Skeletal muscle tissue (tissue), 4 donors: Measurements from ENCODE around the gene COL15A1. TPM values are rescaled to one million over a fixed set of nuclear protein-coding genes. Genes with fewer than 3 reads are reported as not detected.
A peak's percentile ranks its signal among the peaks of the same experiment; 100 is the strongest.

Source experiments
- H3K27ac ChIP-seq: one replicate; pipeline ENCODE4 v1.7.0; 2013; ENCODE audit warnings: mild to moderate bottlenecking, low read depth, low read length, inconsistent platforms
- H3K27me3 ChIP-seq, 3 donors: one replicate each; pipeline ENCODE4 v1.7.0; 2013; ENCODE audit warnings: low read length in 3 of 3; ENCODE audit not compliant: control insufficient read depth in 3 of 3, insufficient read depth in 3 of 3
- H3K36me3 ChIP-seq, 3 donors: one replicate each; pipeline ENCODE4 v1.7.0; 2013; ENCODE audit warnings: low read length in 3 of 3; ENCODE audit not compliant: control insufficient read depth in 3 of 3, insufficient read depth in 3 of 3
- H3K4me1 ChIP-seq, 3 donors: one replicate each; pipeline ENCODE4 v1.7.0; 2013; ENCODE audit warnings: low read length in 3 of 3, mild to moderate bottlenecking in 3 of 3; ENCODE audit not compliant: control insufficient read depth in 3 of 3, insufficient read depth in 3 of 3
- H3K4me3 ChIP-seq, 3 donors: one replicate each; pipeline ENCODE4 v1.7.0; 2013; ENCODE audit warnings: low read length in 3 of 3
- H3K9ac ChIP-seq, 3 donors: one replicate each; pipeline ENCODE4 v1.7.0; 2013; ENCODE audit warnings: low read length in 3 of 3, mild to moderate bottlenecking in 3 of 3, moderate library complexity in 2 of 3, low read depth in 1 of 3
- H3K9me3 ChIP-seq, 3 donors: one replicate each; pipeline ENCODE4 v1.7.0; 2013; ENCODE audit warnings: low read length in 3 of 3; ENCODE audit not compliant: control insufficient read depth in 3 of 3
- total RNA-seq: library from RNA; depleted of rRNA; stranded (reverse); fragments of >200 nt; gene quantifications from one replicate; pipeline ENCODE4 v1.2.3, GENCODE V29; 2014
- donor health status: Osteomylitis.

Gene COL15A1
- total RNA-seq, 1 donor from 2014 or later: 178 TPM

DNA sequence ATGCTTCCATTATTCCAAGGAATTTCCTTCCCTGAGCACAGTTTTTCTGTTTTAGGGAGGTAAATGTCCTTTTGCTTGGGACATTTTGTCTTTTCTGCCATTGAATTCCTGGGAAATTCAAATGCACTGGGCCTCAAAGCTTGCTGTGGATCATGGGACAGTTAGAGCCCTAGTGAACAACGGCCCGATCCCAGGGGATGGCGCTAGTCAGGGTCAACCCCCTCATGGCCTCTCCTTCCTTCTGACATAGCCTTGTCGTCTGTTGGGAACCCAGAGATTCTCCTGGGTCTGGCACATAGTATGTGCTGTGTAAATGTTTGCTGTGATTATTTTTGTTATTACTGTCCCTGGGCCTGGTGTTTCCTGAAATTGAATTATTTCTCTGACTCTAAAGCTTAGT is 30.7 kb upstream of the COL15A1 start:
- H3K9me3 ChIP-seq: no peaks in the 10 kb centered on the region
- H3K27ac ChIP-seq: peak overlapping the region; percentile 29

DNA sequence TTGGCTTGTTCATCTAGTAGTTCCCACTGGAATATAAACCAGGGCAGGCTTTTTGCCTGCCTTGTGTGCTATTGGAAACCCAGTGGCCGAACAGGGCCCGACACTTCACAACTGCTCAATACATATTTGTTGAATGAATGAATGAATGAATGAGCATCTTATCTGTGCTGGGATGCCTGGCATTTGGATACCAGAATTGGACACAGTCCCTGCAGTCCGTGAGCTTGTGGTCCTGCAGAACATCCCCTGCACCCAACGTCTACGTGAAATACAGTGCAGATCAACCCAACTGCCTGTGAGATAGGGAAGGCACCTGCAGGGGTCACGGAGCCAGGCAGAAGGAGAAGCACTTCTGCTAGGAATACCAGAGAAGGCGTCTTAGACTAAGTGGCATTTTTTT is 30.0 kb upstream of the COL15A1 start:
- no peak overlapping the region for H3K4me3 ChIP-seq
- no peak overlapping the region for H3K27ac ChIP-seq
- peaks cover 13 to 30% (median 21%) of the 10 kb centered on the region in 3 donors for H3K4me1 ChIP-seq
- no peak overlapping the region for H3K9ac ChIP-seq
- peaks cover 0 to under 1% (median 0%) of the 10 kb centered on the region in 3 donors for H3K27me3 ChIP-seq
- H3K36me3 ChIP-seq: no peaks in the 10 kb centered on the region
- H3K9me3 ChIP-seq: no peaks in the 10 kb centered on the region

More for the DNA sequence above, 30.7 kb upstream of the COL15A1 start:
- H3K9ac ChIP-seq: no peak overlapping the region
- H3K4me3 ChIP-seq: no peak overlapping the region
- no peaks in the 10 kb centered on the region for H3K36me3 ChIP-seq
- peaks cover 0 to 5% (median 0%) of the 10 kb centered on the region in 3 donors for H3K27me3 ChIP-seq
- peaks cover 19 to 35% (median 25%) of the 10 kb centered on the region in 3 donors for H3K4me1 ChIP-seq

DNA sequence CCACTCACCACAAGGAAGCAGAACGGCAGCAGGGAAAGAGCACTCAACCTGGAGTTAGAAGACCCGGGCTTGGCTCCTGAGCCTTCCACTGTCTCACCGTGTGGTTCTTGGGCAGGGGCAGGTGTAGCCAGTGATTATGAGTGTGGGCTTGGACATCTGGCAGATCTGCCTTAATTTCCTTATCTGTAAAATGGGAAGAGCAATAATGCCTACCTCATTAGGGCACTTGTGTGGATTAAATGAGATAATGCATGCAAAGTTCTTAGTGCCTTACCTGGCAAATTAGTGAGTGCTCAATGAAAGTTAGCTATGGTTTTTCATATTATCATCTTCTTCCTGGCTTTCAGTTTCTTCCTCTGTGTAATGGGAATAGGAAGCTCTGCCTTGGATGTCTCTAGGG is 28.1 kb upstream of the COL15A1 start:
- Histone ChIP-seq H3K36me3 (no peaks in the 10 kb centered on the region), H3K9ac (no peak overlapping the region), H3K27ac (no peak overlapping the region), H3K4me1 (peaks cover 10 to 25% (median 12%) of the 10 kb centered on the region in 3 donors), H3K4me3 (no peak overlapping the region), H3K9me3 (no peaks in the 10 kb centered on the region), H3K27me3 (no peaks in the 10 kb centered on the region)

DNA sequence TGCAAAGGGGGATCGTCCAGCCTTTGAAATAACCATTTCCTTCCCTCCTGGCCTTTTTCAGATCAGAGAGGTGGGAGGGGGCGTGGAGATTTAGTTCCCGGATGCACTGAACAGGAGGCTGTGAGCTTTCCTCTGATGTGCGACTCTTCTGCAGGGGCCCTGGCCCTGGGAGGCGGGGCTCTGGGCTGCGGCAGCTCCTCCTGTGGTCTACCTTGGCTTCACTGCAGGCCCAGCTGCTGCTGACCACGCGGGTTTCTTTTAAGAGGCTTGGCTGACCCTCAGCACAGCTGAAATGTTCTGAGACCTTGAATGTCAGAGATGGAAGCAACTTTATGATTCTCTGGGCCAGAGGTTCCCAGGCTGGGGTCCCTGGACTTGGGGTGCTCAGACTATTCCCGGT is 27.0 kb upstream of the COL15A1 start:
- H3K9me3 ChIP-seq: no peaks in the 10 kb centered on the region
- no peak overlapping the region for H3K9ac ChIP-seq
- H3K27me3 ChIP-seq: no peaks in the 10 kb centered on the region
- H3K4me1 ChIP-seq: peaks cover 10 to 18% (median 12%) of the 10 kb centered on the region in 3 donors
- H3K27ac ChIP-seq: no peak overlapping the region
- H3K36me3 ChIP-seq: no peaks in the 10 kb centered on the region
- H3K4me3 ChIP-seq: no peak overlapping the region

DNA sequence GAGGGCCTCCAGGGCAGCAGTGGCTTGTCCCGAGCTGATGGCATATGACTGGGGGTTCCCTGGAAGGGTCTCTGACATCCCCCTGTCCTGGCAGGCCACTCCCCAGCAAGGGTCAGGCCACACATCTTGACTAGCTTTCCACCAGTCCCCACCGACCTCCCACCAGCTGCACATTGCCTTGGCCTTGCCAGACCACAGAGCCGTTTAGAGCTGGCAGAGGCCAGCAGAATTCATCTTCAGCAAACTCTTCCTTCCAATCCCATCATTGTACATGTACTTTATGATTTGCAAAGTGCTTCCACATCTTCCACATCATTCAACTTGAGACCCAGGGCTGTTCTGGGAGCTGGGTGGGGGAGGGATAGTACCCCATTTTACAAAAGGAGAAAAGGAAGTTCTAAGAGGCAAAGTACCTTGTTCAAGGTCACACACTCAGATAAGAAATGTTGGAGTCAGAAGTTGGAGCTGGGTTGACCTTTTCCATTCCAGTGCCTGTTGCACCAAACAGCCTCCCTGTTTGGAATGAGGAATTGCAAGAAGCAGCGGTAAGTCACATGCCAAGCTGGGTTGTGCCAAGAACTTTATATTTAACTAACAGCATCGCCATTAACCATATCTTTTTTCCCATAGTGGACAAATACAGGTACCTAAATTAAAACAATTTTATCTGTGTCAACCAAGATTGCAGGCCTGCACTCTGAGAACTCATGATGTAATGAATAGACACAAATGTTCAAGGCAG is 25.8 kb upstream of the COL15A1 start:
- no peak overlapping the region for H3K27ac ChIP-seq
- H3K27me3 ChIP-seq: no peaks in the 10 kb centered on the region

DNA sequence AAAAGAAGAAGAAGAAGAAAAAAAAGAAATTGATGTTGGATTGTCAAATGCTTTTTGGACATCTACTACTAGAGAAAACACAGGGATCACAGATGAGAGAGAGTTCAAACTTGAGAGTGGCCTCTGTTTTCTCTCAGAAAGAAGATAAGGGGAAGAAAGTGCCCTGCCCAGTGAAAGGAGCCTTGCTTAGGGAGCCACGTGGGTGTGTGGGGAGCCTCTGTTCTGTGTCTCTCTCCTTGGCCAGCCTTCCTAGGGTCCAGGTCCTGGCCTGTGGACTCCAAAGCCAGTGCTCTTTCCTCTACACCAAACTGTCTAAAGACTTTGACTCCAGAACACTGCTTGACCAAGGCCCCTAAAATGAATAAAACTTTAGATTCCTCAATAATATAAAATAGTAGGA is 22.0 kb upstream of the COL15A1 start:
- Histone ChIP-seq H3K4me3 (no peak overlapping the region), H3K9ac (no peak overlapping the region), H3K27me3 (no peaks in the 10 kb centered on the region), H3K9me3 (no peaks in the 10 kb centered on the region), H3K4me1 (peaks cover 10 to 18% (median 10%) of the 10 kb centered on the region in 3 donors), H3K27ac (no peak overlapping the region), H3K36me3 (no peaks in the 10 kb centered on the region)

More for the DNA sequence above, 25.8 kb upstream of the COL15A1 start:
- Histone ChIP-seq H3K36me3 (no peaks in the 10 kb centered on the region), H3K9ac (no peak overlapping the region), H3K4me3 (no peak overlapping the region), H3K9me3 (no peaks in the 10 kb centered on the region), H3K4me1 (peaks cover 10 to 20% (median 10%) of the 10 kb centered on the region in 3 donors)

DNA sequence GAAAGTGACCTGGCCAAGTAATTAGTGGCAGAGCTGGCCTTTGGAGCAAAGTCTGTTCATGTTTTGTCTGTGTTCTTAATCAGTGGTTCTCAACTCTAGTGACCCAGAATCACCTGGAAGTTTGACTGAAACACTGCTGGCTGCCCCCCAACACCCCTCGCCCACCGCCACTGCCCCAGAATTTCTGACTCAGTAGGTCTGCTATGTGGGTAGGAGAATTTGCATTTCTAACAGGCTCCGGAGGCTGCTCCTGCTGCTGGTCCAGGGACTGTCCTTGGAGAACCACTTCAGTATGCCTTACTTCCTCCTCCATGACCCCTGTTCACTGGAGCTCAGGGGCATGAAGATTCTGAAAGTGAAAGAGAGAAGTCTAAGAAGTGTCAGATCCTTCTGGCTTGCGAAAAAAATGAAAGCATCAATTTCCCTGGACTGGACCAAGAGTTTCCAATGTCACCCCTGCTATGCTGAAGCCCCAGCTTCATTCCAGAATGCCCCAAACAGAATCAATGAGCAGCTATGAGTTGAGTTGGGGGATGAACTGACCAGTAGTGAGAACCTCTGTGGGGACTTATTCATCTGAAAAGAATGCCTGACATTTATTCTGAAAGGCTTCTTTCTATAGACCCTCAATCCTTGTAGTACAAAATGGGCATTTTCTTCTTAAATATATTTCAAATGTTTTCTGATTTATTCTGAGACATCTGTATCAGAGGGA is 20.8 kb upstream of the COL15A1 start:
- Histone ChIP-seq H3K4me3 (no peak overlapping the region), H3K36me3 (no peaks in the 10 kb centered on the region), H3K27me3 (no peaks in the 10 kb centered on the region), H3K27ac (no peak overlapping the region), H3K9ac (no peak overlapping the region), H3K9me3 (no peaks in the 10 kb centered on the region), H3K4me1 (peaks cover 3 to 8% (median 6%) of the 10 kb centered on the region in 3 donors)

DNA sequence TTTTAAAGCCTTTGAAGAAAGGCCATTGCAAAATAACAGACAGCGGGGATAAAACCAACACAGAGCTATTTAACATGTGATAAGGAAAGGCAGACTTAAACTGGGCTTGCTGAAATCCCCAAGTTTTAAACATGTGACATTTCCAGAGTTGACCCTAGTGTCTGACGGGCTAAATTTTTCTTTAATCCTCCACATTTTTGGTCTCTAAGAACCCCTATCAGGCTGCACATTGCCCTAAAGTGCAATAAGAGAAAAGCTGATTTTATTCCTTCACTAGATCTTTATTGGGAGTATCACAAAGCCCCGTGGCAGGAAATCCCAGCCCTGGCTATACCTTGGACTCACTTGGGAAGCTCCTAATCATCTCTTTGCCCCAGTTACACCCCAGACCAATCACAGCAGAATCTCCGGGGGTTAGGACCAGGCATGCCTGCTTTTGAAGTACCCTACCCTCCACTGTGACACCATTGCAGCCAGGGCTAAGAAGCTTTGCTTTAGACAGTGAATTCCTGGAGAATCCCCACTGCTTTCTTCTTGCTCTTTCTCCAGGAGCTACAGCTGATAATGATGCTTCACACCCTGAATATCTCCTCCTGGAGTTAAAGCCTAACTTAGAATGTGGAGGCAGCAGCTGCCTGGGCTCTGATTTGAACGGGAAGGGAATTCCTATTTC is 20.1 kb upstream of the COL15A1 start:
- no peaks in the 10 kb centered on the region for H3K27me3 ChIP-seq
- no peak overlapping the region for H3K9ac ChIP-seq
- no peak overlapping the region for H3K27ac ChIP-seq
- H3K4me3 ChIP-seq: no peak overlapping the region
- no peaks in the 10 kb centered on the region for H3K9me3 ChIP-seq
- peaks cover 0 to 4% (median 3%) of the 10 kb centered on the region in 3 donors for H3K4me1 ChIP-seq
- no peaks in the 10 kb centered on the region for H3K36me3 ChIP-seq

DNA sequence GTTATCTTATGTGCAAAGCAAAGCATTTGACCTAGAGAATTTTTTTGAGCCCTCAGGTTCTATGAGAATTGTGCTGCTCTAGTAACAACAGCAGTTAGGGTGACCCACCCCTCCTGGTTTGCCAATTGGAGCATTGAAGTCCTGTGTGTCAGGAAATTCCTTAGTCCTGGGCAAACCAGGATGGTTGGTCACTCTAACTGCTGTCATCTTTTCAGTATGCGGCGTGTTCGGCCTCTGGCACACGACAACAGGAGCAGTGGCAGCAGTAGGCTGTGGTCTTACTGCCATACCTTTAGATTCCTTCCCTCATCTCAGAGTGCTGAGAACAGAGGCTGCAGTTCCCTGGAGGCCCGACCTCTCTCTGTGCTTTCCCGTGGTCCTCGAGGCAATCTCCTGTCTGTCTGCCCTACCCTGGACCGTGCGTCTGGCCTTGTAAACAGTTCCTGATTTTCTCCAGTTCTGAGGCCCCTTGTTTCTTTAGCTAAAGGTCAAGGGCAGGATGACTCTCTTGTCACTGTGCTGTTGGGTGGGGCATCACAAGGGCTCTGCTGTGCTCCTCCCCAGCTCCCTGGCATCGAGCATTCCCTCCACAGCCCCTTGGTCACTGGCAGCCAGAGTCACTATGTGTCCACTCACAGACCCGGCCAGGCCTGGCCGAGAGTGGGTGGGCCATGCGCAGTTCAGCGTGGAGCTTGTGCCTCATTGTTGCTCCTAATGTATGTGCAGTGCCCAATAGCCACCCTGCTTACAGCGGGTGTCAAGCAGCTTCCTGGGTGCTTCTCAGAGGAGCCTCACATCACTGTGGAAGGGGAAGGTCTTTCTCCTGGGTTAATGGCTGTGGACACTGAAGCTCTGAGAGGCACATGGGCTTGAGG is 18.5 kb upstream of the COL15A1 start:
- Histone ChIP-seq H3K27me3 (no peaks in the 10 kb centered on the region), H3K36me3 (no peaks in the 10 kb centered on the region), H3K27ac (no peak overlapping the region), H3K9me3 (no peaks in the 10 kb centered on the region), H3K4me1 (peaks cover 0 to 4% (median 3%) of the 10 kb centered on the region in 3 donors), H3K9ac (no peak overlapping the region), H3K4me3 (no peak overlapping the region)
